ENCODE data around the gene NEURL1B. TPM values are rescaled to one million over a fixed set of nuclear protein-coding genes. Genes with fewer than 3 reads are reported as not detected.

Gene NEURL1B
- total RNA-seq, 2 experiments from 2014 or later = 0.32 to 0.57 TPM

DNA sequence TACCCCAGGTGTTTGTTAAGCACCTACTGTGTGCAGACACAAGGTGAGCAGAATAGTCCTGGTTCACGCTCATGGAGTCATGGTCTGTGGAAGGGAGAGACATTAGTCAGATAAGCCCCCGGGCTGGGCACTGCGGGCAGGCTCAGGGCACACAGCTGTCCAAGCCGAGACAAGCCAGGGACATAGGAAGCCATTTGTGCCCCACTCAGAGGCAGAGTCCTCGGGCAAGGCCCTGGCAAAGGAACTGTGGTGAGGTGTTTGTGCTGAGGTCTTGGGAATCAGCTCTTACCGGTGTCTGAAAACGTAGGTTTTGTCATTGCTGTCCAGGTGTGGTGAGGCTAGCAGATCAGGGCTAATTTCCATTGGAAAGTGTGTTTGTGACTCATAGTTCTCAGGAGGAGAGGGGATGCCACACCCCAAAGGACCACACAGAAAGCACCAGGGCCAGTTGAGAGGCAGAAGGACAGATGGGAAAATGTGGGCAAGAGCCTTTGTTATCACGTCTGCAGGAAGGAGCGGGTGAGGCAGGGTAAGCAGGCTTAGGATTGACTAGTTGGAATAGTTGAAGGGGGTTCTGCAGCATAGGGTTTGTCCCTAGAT is 46.1 kb upstream of the NEURL1B start:
- Histone ChIP-seq H3K4me2 (ENCODE audit: low read length) (no peak overlapping the region), H2AFZ (ENCODE audit: low read length) (no peak overlapping the region), H4K20me1 (ENCODE audit: insufficient read depth, low read length) (no peaks in the 10 kb centered on the region), H3K79me2 (ENCODE audit: insufficient read depth, low read depth, low read length) (no peaks in the 10 kb centered on the region), H3K27ac (ENCODE audit: low read depth, low read length, poor library complexity, severe bottlenecking) (no peak overlapping the region), H3K4me3 (ENCODE audit: low read depth, low read length, poor library complexity, severe bottlenecking) (no peak overlapping the region), H3K4me1 (ENCODE audit: insufficient read depth, low read length, poor library complexity, severe bottlenecking) (no peaks in the 10 kb centered on the region), H3K9me3 (ENCODE audit: low read length) (no peaks in the 10 kb centered on the region), H3K36me3 (ENCODE audit: insufficient read depth, low read length) (no peaks in the 10 kb centered on the region), H3K9me2 (ENCODE audit: insufficient read depth, low read length) (no peaks in the 10 kb centered on the region)
- no peak for TF ChIP-seq EZH2phosphoT487 (IDR thresholded peaks at IDR 0.05; ENCODE audit: borderline replicate concordance, low read depth, low read length)
- TF ChIP-seq, protein P1, sequence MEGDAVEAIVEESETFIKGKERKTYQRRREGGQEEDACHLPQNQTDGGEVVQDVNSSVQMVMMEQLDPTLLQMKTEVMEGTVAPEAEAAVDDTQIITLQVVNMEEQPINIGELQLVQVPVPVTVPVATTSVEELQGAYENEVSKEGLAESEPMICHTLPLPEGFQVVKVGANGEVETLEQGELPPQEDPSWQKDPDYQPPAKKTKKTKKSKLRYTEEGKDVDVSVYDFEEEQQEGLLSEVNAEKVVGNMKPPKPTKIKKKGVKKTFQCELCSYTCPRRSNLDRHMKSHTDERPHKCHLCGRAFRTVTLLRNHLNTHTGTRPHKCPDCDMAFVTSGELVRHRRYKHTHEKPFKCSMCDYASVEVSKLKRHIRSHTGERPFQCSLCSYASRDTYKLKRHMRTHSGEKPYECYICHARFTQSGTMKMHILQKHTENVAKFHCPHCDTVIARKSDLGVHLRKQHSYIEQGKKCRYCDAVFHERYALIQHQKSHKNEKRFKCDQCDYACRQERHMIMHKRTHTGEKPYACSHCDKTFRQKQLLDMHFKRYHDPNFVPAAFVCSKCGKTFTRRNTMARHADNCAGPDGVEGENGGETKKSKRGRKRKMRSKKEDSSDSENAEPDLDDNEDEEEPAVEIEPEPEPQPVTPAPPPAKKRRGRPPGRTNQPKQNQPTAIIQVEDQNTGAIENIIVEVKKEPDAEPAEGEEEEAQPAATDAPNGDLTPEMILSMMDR (conservative IDR thresholded peaks at IDR 0.05; ENCODE audit: low read length) = no peak
- BruUV-seq (replicated peaks) = no TSS peak
- intact Hi-C loops (cut with micrococcal nuclease; ENCODE audit: unreplicated experiment) = no loop called here
- CTCF ChIA-PET (ENCODE audit: unreplicated experiment) = interaction anchor here (0.7 kb wide), 1 partner anchor 92 kb away, joined by 4 read pairs; no protein-coding TSS in a partner anchor
- DNase-seq (ENCODE audit: low spot score) = no peak
- POLR2A ChIA-PET = no interaction called here

DNA sequence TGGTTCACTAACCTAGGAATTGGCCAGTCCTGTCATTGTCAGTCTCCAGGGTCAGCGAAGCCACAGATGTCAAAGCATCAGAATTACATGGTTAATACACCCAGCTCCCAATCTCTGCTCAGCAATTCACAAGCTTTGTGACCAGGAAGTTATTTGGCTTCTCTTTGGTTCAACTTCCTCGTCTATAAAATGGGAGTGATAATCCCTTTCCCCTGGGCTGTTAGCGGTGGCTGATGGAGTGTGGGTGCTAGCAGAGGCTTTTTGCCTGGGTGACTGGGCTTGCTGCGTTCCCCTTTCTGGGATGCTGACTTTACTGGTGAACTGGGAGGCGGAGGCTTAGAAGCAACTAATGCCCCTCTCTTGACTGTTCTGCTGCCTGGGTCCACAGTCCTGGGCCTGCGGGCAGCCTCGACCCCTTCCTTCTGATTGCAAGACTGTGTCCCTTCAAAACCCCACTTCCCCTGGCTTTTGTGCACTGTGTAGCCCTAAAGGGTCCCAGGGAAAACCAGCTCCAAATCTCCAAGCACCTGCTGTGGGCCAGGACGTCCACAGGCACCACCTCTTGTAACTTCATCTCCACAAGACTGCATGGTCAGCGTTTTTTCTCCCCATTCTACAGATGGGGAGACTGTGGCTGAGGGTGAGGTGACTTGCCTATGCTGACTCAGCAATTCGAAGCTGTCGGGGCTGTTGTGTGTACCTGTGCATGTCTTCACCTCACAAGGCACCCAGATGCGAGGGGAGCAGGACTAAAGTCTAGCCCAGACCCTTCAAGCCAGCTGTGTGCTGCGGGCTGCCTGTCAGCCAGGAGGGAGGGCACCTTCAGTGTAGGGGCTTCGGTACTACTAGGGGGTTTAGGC is 45.2 kb upstream of the NEURL1B start:
- DNase-seq (ENCODE audit: low spot score) = no peak
- no peaks in the 10 kb centered on the region for H3K36me3 ChIP-seq (ENCODE audit: insufficient read depth, low read length)
- no peaks in the 10 kb centered on the region for H4K20me1 ChIP-seq (ENCODE audit: insufficient read depth, low read length)
- no peak overlapping the region for H2AFZ ChIP-seq (ENCODE audit: low read length)
- ChIA-PET POLR2A (no interaction called here), CTCF (ENCODE audit: unreplicated experiment) (interaction anchor here (0.7 kb wide), 1 partner anchor 91 kb away, joined by 4 read pairs; no protein-coding TSS in a partner anchor)
- H3K9me3 ChIP-seq (ENCODE audit: low read length) = no peaks in the 10 kb centered on the region
- no TSS peak for BruUV-seq (replicated peaks)
- intact Hi-C loops (cut with micrococcal nuclease; ENCODE audit: unreplicated experiment) = no loop called here
- H3K27ac ChIP-seq (ENCODE audit: low read depth, low read length, poor library complexity, severe bottlenecking) = no peak overlapping the region
- TF ChIP-seq EZH2phosphoT487 (IDR thresholded peaks at IDR 0.05; ENCODE audit: borderline replicate concordance, low read depth, low read length) = no peak
- TF ChIP-seq, protein P1 (conservative IDR thresholded peaks at IDR 0.05; ENCODE audit: low read length) = no peak
- H3K9me2 ChIP-seq (ENCODE audit: insufficient read depth, low read length) = no peaks in the 10 kb centered on the region
- no peak overlapping the region for H3K4me2 ChIP-seq (ENCODE audit: low read length)
- H3K4me1 ChIP-seq (ENCODE audit: insufficient read depth, low read length, poor library complexity, severe bottlenecking) = no peaks in the 10 kb centered on the region
- H3K4me3 ChIP-seq (ENCODE audit: low read depth, low read length, poor library complexity, severe bottlenecking) = no peak overlapping the region
- no peaks in the 10 kb centered on the region for H3K79me2 ChIP-seq (ENCODE audit: insufficient read depth, low read depth, low read length)
